Measurements from ENCODE around the gene DNAJC21.
"Not testable (repeated sequence)": the region's sequence is repeated elsewhere in the genome, so short reads cannot be mapped to it uniquely, and the experiment has no call there.

- TF ChIP-seq CTCF (IDR thresholded peaks at IDR 0.05); MAZ (IDR thresholded peaks at IDR 0.05; ENCODE audit: borderline replicate concordance, low read depth, low read length); KDM1A (IDR thresholded peaks at IDR 0.05; ENCODE audit: low read depth); SMC3 (IDR thresholded peaks at IDR 0.05); RNF2 (IDR thresholded peaks at IDR 0.05; ENCODE audit: borderline replicate concordance, low read depth); CHD2 (IDR thresholded peaks at IDR 0.05; ENCODE audit: low read length, partially characterized antibody); JUNB (IDR thresholded peaks at IDR 0.05); ZSCAN20 (CRISPR knock-in tag; IDR thresholded peaks at IDR 0.05); EP300 (IDR thresholded peaks at IDR 0.05); POLR2A (IDR thresholded peaks at IDR 0.05; ENCODE audit: low read length): not testable (repeated sequence)
- TF ChIP-seq, protein P1, sequence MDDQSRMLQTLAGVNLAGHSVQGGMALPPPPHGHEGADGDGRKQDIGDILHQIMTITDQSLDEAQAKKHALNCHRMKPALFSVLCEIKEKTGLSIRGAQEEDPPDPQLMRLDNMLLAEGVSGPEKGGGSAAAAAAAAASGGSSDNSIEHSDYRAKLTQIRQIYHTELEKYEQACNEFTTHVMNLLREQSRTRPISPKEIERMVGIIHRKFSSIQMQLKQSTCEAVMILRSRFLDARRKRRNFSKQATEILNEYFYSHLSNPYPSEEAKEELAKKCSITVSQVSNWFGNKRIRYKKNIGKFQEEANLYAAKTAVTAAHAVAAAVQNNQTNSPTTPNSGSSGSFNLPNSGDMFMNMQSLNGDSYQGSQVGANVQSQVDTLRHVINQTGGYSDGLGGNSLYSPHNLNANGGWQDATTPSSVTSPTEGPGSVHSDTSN (IDR thresholded peaks at IDR 0.05): not testable (repeated sequence)
These were observed 6.1 kb upstream of the DNAJC21 start for GRCh38 chr5:34923256-34923655.
